Muscle layer of colon (tissue), 2 donors: ENCODE data around the gene CFAP107.

Experiments used
- H3K27ac ChIP-seq: one replicate; pipeline ENCODE4 v1.7.0; 2013; ENCODE audit warnings: low read depth, mild to moderate bottlenecking, low read length, moderate library complexity
- H3K27me3 ChIP-seq, 2 donors: one replicate each; pipeline ENCODE4 v1.7.0; 2013; ENCODE audit warnings: low read length in 2 of 2, mild to moderate bottlenecking in 2 of 2; ENCODE audit not compliant: insufficient read depth in 2 of 2, control insufficient read depth in 1 of 2
- H3K36me3 ChIP-seq: one replicate; pipeline ENCODE4 v1.7.0; 2013; ENCODE audit warnings: mild to moderate bottlenecking, low read length; ENCODE audit not compliant: insufficient read depth
- H3K4me1 ChIP-seq: one replicate; pipeline ENCODE4 v1.7.0; 2013; ENCODE audit warnings: mild to moderate bottlenecking, low read length; ENCODE audit not compliant: insufficient read depth
- H3K4me3 ChIP-seq, 2 donors: one replicate each; pipeline ENCODE4 v1.7.0; 2013; ENCODE audit warnings: low read length in 2 of 2, low read depth in 1 of 2, mild to moderate bottlenecking in 1 of 2, moderate library complexity in 1 of 2
- H3K9ac ChIP-seq: one replicate; pipeline ENCODE4 v1.7.0; 2013; ENCODE audit warnings: low read length
- H3K9me3 ChIP-seq: one replicate; pipeline ENCODE4 v1.7.0; 2013; ENCODE audit warnings: mild to moderate bottlenecking, low read length
- donor health status: abdominal sarcoma.
- donor health status: Adenocarcinoma of cecum.

Gene CFAP107

DNA sequence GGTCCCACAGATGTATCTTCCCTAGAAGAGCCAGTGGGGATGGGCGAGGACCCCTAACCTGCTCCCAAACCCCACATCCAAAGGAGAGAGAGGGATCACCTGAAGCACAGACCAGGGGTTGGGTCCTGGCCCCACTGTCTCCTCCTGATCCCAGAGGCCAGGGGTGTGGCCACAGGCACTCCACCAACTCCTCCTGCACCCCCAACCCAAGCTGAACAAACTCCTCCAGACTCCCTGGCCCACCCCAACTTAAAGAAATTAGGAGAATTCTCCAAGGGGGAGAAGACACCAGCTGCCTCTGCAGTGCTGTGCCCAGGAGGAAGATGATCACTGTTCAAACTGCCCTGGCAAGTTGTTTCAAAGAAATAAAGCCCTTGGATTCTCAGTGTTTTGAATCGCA is 23.0 kb downstream of the CFAP107 start:
- Histone ChIP-seq H3K4me1 (no peaks in the 10 kb centered on the region), H3K4me3 (no peak overlapping the region), H3K27ac (no peak overlapping the region), H3K9me3 (no peaks in the 10 kb centered on the region), H3K9ac (no peak overlapping the region), H3K27me3 (peaks cover 0 to 8% of the 10 kb centered on the region in 2 donors), H3K36me3 (no peaks in the 10 kb centered on the region)

GRCh38 chr1:12769976-12770505 is 24.0 kb downstream of the CFAP107 start:
- peaks cover 0 to 10% of the 10 kb centered on the region in 2 donors for H3K27me3 ChIP-seq
- H3K9me3 ChIP-seq, result no peaks in the 10 kb centered on the region
- no peaks in the 10 kb centered on the region for H3K36me3 ChIP-seq
- no peak overlapping the region for H3K4me3 ChIP-seq
- H3K27ac ChIP-seq, result no peak overlapping the region
- no peaks in the 10 kb centered on the region for H3K4me1 ChIP-seq
- no peak overlapping the region for H3K9ac ChIP-seq

GRCh38 chr1:12770620-12771019 is 24.6 kb downstream of the CFAP107 start:
- no peak overlapping the region for H3K4me3 ChIP-seq
- no peaks in the 10 kb centered on the region for H3K4me1 ChIP-seq
- H3K27me3 ChIP-seq, result peaks cover 0 to 12% of the 10 kb centered on the region in 2 donors
- no peaks in the 10 kb centered on the region for H3K9me3 ChIP-seq
- no peak overlapping the region for H3K27ac ChIP-seq
- H3K36me3 ChIP-seq, result no peaks in the 10 kb centered on the region
- no peak overlapping the region for H3K9ac ChIP-seq

DNA sequence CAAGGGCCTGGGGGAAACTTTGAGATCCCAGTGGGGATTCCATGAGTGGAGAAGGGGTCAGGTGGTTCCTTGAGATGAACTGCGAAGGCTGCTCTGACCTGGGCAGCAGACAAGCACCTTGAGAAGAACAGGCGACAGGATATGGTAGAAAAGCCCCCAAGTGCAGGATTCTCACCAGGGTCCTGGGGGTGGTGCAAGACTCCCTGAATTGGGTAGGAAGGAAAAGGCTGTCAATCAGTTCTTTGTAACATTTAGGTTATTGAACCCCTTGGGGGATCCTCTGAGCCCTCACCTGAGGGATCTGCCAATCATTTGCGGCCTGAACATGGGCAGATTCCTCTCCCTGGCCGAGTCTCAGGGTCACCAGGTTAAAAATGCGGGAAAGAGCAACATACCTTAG is 25.2 kb downstream of the CFAP107 start:
- Histone ChIP-seq H3K9ac (no peak overlapping the region), H3K4me1 (no peaks in the 10 kb centered on the region), H3K36me3 (no peaks in the 10 kb centered on the region), H3K27ac (no peak overlapping the region), H3K9me3 (no peaks in the 10 kb centered on the region), H3K4me3 (no peak overlapping the region), H3K27me3 (peaks cover 0 to 12% of the 10 kb centered on the region in 2 donors)

GRCh38 chr1:12772520-12772919 is 26.5 kb downstream of the CFAP107 start:
- Histone ChIP-seq H3K4me1 (no peaks in the 10 kb centered on the region), H3K27me3 (peaks cover 0 to 12% of the 10 kb centered on the region in 2 donors), H3K9ac (no peak overlapping the region), H3K27ac (no peak overlapping the region), H3K36me3 (no peaks in the 10 kb centered on the region), H3K4me3 (no peak overlapping the region), H3K9me3 (no peaks in the 10 kb centered on the region)

GRCh38 chr1:12773438-12773837 is 27.4 kb downstream of the CFAP107 start, which contains the start of gene PRAMEF12:
Gene PRAMEF12 (plus strand): TSS chr1:12773738. CDS start chr1:12774868, 1,130 bp downstream.
- H3K9me3 ChIP-seq, result no peaks in the 10 kb centered on the region
- no peak within 1 kb of the TSS for H3K27ac ChIP-seq
- H3K9ac ChIP-seq, result no peak within 1 kb of the TSS
- H3K36me3 ChIP-seq, result no peaks in the 10 kb centered on the region
- H3K27me3 ChIP-seq, result peaks cover 0 to 12% of the 10 kb centered on the region in 2 donors
- H3K4me1 ChIP-seq, result no peaks in the 10 kb centered on the region
- H3K4me3 ChIP-seq, result no peak within 1 kb of the TSS

DNA sequence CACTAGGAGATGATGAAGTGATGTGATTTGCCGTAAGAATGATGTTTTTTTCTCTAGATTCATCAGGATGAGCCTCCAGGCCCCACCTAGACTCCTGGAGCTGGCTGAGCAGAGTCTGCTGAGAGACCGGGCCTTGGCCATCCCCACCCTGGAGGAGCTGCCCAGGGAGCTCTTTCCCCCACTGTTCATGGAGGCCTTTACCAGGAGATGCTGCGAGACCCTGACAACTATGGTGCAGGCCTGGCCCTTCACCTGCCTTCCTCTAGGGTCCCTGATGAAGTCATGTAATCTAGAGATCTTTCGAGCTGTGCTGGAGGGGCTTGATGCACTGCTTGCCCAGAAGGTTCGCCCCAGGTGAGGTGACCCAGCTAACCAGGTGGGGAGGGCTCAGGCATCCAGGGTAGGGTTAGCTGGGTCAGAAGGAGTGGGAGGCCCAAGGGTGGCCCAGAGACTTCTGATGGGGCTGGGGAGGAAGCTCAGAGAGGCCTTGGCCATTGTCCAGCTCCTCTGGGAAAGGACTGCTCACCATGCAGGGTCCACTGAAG is 28.9 kb downstream of the CFAP107 start:
- Histone ChIP-seq H3K9ac (no peak overlapping the region), H3K27me3 (peaks cover 0 to 10% of the 10 kb centered on the region in 2 donors), H3K27ac (no peak overlapping the region), H3K9me3 (no peaks in the 10 kb centered on the region), H3K4me1 (no peaks in the 10 kb centered on the region), H3K36me3 (no peaks in the 10 kb centered on the region), H3K4me3 (no peak overlapping the region)

DNA sequence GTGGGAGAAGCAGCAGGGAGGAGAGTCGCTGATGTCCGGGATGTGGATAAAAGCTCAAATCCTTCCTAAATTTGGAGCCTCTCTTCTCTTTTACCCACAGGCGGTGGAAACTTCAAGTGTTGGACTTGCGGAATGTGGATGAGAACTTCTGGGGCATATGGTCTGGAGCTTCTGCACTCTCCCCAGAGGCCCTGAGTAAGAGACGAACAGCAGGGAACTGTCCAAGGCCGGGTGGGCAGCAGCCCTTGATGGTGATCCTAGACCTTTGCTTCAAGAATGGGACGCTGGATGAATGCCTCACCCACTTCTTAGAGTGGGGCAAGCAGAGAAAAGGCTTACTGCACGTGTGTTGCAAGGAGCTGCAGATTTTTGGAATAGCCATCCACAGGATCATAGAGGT is 29.4 kb downstream of the CFAP107 start:
- H3K9me3 ChIP-seq, result no peaks in the 10 kb centered on the region
- H3K36me3 ChIP-seq, result no peaks in the 10 kb centered on the region
- no peak overlapping the region for H3K9ac ChIP-seq
- H3K27ac ChIP-seq, result no peak overlapping the region
- no peaks in the 10 kb centered on the region for H3K4me1 ChIP-seq
- H3K27me3 ChIP-seq, result peaks cover 0 to 4% of the 10 kb centered on the region in 2 donors
- H3K4me3 ChIP-seq, result no peak overlapping the region

- Histone ChIP-seq H3K9ac (no peak overlapping the region), H3K36me3 (no peaks in the 10 kb centered on the region), H3K9me3 (no peaks in the 10 kb centered on the region), H3K4me1 (no peaks in the 10 kb centered on the region), H3K27ac (no peak overlapping the region), H3K27me3 (peaks cover 0 to 4% of the 10 kb centered on the region in 2 donors), H3K4me3 (no peak overlapping the region)
Measured at GRCh38 chr1:12776801-12777557, 31.0 kb downstream of the CFAP107 start.

DNA sequence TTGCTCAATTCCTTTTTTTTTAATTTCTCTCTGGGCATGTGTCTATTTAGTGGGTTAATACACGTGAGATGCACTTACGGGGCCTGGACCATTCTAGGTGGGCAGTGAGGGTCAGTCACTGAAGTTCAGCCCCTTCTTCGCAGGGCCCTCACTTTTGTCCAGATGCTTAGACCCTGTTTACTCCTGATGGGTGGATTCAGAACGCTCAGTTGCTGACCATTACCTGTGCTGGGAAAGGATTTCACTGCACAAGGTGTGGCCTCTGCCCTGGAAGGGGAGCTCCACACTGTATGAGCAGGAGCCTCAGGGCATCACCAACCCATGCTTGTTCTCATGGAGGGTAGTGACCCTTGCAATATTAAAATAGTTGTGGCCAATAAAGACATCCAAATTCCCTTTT is 32.1 kb downstream of the CFAP107 start:
- H3K4me1 ChIP-seq, result no peaks in the 10 kb centered on the region
- no peak overlapping the region for H3K4me3 ChIP-seq
- H3K36me3 ChIP-seq, result no peaks in the 10 kb centered on the region
- H3K9ac ChIP-seq, result no peak overlapping the region
- peaks cover 0 to 4% of the 10 kb centered on the region in 2 donors for H3K27me3 ChIP-seq
- no peak overlapping the region for H3K27ac ChIP-seq
- H3K9me3 ChIP-seq, result no peaks in the 10 kb centered on the region

DNA sequence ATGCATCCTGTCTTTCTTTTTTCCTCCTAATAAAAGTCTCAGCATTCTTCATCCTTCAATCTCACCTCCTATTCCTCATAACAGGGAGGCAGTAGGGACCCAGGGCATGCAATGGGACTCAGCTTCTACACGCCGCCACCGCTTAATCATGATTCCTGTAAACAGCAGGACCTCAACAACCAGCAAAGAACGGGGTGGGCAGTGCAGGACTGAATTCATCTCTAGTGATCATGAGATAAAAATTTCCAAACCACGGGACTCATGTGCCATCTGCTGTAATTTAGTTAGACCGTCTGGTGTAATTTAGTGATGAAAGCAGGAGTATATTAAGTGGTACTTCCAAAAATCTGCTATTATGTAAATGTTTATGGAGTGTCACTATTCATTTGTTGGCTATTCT is 32.9 kb downstream of the CFAP107 start:
- H3K4me1 ChIP-seq, result no peaks in the 10 kb centered on the region
- H3K36me3 ChIP-seq, result no peaks in the 10 kb centered on the region
- H3K27me3 ChIP-seq, result peaks cover 0 to 4% of the 10 kb centered on the region in 2 donors
- H3K9me3 ChIP-seq, result no peaks in the 10 kb centered on the region
- no peak overlapping the region for H3K4me3 ChIP-seq
- H3K9ac ChIP-seq, result no peak overlapping the region
- H3K27ac ChIP-seq, result no peak overlapping the region
